GF-D8 (cell line): Measurements from ENCODE around the gene PHTF2.
A peak's percentile ranks its signal among the peaks of the same experiment; 100 is the strongest.

Experiments
- DNase-seq: peaks from one replicate; lab custom pipeline; 2025; lab: John Stamatoyannopoulos, UW

PHTF2 gene

DNA sequence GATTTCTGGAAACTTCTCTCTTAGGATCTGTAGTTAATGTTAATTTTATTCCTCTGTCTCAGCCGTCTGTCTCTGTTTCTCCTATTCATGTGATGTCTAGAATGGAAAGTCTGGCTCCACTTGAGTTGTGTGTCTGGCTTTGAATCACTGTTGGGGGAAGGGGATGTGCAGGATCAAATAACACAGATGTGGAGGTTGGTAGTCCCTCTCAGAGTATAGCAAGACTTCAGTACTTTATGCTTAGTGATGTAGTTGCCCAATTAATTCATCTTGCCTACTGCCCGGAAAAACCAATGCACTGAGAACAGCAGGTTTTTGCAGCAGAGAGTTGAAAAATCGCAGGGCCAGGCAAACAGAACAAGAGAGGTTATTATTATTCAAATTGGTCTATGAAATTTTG lies 79.2 kb downstream of the PHTF2 start:
- no peak for DNase-seq

DNA sequence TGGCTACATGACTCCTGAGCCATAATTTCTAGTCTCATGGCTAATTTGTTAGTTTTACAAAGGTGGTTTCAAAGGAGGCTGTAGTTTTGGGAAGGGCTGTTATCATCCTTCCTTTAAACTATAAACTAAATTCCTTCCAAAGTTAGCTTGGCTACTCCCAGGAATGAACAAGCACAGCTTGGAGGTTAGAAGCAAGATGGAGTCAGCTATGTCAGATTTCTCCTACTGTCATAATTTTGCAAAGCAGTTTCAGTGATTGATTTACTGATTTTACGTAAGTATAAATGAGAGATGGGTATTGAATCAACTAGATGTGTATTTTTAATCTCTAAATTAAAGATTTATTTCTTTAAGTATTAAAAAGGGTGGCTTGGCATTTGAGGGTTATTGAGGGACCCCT lies 79.9 kb downstream of the PHTF2 start:
- DNase-seq = no peak

DNA sequence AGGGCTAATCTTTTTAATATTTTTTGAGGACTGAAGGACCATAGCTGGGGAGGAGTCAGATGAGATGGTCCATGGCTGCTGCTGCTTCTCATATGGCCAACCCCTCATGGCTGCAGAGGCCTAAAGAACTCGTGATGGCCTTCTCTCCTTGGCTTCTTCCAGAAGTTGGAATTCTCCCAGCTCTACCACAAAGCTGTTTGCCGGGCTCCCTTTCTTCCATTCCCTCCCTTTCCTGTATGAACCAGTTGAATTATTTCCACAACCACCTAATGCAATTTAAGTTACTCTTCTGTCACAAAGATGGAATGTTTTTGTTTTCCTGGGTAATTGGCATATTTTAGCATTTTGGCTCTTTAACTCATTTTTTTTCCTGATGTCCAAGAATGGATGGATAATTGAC lies 80.7 kb downstream of the PHTF2 start:
- no peak for DNase-seq

DNA sequence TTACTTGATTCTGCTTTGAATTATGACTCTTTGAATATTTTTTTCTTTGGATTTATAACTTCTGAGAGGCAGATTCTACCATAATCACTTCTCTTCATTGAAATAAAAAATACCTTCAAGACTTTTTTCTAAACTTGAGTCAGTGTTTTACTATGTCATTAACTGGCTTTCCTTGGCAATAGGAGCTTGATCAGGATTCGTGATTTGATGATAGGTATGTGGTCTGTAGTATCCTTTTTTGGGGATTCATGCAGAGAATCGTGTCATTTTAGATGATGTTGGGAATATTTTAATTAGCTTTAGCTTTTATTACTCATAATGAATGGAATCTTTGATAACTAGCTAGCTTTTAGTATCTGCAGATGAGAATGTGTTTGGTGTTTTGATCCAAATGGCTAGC lies 83.3 kb downstream of the PHTF2 start:
- DNase-seq = no peak

DNA sequence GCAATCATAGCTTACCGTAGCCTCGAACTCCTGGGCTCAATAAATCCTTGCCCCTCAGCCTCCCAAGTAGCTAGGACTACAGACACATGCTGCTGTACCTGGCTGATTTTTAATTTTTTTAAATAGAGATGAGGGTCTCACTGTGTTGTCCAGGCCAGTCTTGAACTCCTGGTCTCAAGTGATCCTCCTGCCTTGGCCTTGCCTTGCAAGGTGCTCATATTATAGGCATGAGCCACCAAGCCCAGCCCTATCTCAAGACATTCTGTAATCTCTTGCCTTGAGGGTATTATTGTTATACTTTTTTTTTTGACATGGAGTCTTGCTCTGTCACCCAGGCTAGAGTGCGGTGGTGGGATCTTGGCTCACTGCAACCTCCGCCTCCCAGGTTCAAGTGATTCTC lies 86.6 kb downstream of the PHTF2 start:
- no peak for DNase-seq

DNA sequence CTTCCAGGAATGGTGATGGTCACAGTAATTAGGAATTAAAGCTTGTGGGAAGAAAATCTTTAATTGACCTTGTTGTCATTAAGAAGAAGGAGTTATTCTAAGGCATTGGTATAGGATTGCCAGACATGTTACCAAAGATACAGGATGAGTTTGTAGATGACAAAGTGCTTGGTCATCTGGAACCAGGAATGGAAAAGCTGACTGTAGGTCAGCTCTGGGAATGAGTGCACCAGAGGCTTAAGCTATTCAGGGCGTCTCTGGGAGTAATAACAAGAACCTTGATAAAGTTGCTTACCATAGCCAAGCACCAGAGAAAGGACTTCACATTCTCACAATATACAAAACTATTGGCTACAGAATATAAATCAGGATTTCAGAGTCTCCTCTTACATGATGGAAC lies 89.0 kb downstream of the PHTF2 start:
- no peak for DNase-seq

DNA sequence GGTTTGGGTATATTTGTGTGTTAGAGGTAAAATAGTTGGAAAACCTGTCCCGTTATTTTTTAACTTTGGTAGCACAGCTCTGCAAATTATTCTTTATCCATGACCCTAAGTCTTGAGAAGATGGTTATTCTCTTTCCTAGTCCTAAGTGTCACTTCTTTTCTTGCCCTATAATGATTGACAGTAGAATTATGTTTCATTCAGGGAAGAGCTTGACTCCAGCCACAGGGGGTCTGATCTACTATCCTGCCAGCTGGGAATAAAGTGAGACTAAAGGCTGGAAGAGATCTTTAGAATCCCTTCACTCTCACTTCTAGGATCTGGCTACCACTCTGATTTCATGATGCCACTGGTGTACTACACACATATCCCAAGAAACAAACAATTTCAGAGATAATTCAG lies 90.4 kb downstream of the PHTF2 start:
- DNase-seq = no peak

DNA sequence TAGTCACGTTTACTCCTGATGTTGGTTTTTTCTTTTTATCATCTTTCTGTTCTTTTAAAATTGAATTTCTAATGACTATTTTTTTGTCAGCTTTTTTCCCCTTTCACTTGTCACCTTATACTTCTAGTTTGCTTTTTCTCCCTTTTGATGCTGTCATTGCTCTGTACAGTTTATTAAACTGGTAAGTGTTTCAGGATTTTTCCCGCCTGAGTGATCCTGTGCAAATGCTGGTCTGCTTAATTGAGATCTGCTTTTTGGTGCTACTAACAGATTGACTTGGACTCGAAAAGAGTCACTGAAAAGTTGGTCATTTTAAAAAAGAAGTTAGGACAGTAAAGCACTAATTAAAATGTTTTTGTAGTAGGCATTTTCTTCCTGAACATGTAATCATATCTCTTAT lies 95.2 kb downstream of the PHTF2 start:
- DNase-seq = no peak

DNA sequence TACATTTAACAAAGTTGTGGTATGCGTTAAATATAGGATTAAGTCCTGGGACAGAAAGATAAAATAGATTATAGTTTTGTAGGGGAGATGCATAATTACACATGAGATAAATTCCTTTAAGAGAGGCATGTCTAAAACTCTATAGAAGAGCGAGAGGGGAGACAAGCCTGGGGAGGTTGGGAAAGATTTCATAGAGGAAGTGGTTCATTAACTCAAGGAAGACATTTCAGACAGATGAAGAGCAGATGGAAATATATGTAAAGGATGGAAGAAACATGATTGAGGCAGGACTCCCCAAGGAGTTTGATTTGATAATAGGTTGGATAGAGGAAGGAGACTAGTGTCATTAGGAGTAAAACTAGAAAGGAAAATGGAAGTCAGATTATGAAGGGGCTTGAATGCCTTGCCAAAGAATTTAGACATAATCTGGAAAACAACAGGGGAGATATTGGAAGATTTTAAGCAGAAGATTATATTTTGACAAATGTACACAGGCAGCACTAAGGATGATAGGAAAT lies 96.1 kb downstream of the PHTF2 start:
- DNase-seq = peak; percentile 35

DNA sequence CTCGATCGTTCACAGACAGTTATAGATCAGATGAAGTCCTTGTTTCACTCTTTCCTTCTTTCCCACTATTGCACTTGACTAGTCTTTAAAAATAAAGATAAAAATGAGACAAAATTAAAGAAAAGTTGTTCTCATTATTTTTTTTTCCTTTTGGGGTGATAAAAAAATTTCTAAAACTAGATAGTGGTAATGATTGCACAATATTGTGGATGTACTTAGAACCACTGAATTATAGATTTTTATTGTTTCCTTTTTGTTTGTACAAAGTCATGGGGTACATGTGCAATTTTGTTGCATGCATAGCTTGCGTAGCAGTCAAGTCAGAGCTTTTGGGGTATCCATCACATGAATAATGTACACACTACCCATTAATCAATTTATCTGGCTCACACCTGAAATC lies 97.3 kb downstream of the PHTF2 start:
- no peak for DNase-seq

DNA sequence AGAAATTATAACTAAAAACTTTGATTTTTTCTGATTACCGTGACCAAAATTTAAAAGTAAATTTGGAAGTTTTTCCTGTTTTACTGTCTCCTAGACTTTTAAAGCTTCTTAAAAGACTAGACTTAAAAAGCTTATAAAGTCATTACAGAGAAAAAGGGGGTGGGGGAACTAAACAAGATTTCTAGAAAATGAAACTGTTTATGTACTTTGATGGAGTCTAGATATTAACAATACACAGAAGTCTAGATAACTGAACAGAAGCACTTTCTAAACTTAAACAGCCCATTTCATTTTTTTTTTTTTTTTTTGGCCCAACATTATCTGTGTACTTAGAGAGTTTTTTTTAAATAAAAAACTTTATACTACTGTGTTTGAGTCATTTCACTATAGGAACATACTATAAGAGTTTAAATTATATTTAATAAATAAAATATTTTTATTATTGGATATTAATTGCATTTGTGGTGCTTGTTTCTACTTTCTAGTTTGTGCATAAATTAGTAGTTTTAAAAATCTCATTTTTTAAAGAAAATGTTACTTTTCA lies 98.5 kb downstream of the PHTF2 start:
- no peak for DNase-seq

DNA sequence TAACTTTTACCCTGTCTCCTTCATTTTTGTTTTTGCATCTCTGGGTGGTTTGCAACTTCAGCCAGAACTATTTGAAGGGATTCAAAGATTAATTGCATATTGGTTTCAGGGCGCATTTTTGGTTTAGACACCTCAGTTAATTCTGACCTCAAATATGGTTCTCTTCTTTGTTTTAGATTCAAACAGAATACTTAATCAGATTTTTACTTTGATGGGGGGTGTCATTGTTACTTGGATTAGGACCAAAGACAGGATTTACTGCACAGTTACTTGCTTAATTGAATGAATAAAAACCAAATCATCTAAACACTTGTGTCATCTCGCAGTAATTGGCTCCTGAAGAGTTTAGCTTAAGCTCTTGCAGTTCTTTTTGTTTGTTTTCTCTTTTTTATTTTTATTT lies 100.9 kb downstream of the PHTF2 start:
- DNase-seq = no peak

DNA sequence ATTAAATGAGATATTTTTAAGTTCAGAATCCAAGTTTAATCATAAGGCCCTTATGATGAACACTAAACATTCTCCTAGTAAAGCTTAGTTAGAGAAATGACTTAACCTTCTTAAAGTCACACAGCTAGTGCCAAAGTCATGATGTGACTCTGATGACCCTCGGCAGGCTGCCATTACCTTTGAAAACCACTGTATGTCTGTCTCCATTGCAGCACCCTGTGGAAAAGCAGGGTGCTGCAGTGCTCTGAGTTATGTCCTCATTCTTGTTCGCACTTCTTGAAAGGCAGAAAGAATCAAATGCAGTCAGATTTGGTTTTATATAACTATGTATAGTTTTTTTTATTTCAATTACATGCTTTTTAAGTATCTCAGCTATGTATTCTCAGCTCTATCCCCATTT lies 105.0 kb downstream of the PHTF2 start:
- no peak for DNase-seq

DNA sequence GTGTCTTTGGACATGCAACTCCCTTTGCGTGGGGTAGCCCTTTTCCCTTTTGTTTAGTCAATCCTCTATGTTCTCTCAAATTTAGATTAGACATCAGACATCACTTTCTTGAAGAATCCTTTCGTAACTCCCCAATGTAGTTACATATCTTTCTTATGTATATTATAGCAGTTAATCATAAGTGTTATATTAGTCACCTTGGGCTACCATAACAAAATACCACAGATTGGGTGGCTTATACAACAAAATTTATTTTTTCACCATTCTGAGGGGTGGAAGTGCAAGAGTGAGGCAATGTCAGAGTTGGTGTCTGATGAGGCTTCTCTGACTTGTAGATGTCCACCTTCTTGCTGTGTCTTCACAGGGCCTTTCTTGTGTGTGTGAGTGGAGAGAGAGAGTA lies 105.7 kb downstream of the PHTF2 start:
- no peak for DNase-seq

DNA sequence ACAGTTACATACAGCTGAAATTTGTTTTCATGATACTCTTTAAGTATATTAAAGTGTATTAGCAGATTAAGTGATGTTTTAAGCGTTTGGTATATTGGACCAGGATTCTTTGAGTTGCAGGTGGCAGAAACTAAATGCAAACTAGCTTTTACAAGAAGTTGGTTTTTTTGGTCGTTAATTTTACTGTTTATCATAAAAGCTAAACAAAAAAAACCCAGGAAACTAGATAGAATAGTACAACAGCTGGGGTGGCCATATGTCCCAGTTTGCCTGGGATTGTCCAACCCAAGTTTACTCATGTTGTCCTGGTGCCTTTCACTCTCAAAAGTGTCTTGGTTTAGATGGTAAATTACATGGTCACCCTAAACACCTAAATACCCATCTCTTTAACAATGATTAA lies 108.7 kb downstream of the PHTF2 start:
- no peak for DNase-seq

DNA sequence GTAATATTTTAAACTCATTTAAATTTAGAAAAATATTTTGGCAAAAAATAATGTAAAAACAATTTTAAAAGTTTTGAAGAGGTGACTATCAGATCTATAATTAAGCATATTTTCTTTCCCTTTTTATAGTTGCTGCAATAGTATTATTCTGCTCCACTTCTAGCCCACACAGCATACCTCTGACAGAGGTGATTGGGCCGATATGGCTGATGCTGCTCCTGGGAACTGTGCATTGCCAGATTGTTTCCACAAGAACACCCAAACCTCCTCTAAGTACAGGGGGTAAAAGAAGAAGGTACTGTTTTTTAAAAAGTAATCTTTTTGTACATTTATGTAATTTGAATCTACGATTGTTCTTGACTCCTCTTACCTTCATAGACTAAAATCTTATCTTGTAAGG lies 110.1 kb downstream of the PHTF2 start:
- no peak for DNase-seq

DNA sequence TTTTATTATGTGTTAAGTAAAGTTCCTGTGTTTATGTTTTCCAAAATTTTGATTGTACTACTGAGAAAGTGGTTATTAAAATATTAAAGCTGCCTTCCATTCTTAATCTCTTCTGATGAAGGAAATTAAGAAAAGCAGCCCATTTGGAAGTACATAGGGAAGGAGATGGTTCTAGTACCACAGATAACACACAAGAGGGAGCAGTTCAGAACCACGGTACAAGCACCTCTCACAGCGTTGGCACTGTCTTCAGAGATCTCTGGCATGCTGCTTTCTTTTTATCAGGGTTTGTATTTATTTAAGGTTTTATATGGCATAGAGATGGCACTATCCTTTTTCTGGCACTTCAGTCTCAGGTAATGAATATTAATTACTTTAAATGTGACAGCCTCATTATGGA lies 111.6 kb downstream of the PHTF2 start:
- no peak for DNase-seq

DNA sequence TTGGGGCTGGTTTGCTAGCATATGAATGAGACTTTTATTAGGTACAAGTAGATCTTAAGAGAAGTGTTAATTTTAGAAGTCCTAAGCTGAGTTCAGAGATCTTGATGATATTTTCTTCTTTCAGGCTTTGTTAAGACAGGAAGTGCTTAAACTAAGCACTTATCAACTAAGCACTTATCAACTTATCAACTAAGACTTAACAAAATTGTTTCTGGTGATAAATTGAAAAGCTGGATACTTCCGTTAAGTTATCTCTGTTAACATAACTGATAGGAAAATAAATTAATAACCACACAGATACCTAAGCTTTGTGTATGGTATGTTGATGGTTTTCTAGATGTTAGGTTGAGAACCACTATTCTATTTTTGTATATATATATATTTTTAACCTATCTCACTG lies 113.7 kb downstream of the PHTF2 start:
- no peak for DNase-seq

DNA sequence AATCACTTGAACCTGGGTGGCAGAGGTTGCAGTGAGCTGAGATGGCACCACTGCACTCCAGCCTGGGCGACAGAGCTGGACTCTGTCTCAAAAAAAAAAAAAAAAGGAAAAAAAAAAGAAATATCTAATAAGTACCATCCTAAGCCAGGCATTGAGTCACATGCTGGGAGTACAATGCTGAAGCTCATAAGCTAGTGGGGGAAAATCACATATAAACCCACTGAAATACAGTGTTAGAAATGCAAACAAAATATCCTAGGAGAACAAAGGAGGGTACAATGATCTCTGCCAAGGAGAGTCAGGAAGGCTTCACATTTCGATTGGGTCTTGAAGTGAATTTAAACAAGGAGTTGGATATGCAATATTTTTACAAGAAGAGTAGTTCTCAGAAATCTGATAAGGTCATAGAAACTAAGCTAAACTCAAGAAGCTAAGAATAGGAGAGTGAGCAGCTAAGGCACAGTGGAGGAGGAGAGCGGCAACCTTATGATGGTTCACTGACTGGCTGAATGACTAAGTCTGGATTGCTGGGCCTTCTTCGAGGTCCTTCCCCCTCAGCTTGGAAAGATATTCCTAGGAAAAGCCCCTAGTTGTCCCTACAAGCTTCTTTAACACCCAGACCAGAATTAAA lies 115.5 kb downstream of the PHTF2 start:
- DNase-seq = no peak

DNA sequence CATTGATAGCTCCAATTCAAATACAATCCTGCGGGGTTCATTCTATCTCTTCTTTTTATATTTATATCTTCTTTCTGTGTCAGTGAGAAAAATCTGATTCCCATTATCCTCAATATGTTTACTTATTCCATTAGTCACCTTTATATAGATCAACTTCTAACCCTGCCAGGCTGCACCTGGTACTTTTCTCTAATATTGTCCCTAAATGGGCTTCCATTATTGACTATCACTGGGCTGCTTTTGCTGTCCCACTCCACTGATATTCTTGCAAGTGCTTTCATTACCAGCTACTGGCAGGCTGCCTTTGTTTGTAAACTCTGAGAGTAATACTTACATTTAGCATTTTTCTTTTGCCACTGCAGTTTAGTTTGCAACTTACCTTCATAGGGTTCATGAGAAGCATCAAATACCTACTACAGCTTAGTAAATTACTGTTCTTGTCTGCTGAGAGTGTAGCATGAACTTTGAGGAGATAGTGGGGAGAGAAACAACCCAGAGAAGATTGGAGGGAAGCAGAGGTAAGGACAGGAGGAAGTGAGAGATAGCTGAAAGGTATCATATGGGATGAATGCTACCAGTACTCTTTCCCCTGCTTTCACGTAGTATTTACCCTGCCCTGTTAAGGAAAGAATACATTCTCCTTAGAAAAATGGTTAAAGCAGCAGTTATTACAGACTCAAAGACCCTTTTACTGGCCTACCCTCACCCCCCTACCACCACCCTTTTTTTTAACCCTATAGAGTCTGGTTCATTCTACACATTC lies 119.1 kb downstream of the PHTF2 start:
- DNase-seq = no peak

DNA sequence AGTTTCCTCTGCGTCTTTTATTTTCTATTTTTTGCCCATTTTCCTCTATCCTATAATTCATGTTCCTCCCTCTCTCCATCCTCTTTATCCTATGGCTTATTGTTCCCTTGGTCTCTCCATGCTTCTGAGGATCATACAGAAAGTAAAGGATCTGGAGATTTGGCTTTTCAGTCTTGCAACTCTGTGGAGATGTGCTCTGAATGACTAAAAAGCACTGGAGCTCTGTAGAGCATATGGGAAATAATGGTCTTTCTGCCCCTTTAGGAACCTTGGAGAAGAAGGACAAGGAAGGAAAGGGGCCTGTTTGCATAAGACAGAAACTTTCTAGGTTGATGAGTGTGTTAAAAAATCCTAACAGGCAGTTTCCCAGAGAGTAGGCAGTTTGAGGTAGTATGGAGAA lies 120.1 kb downstream of the PHTF2 start:
- no peak for DNase-seq

DNA sequence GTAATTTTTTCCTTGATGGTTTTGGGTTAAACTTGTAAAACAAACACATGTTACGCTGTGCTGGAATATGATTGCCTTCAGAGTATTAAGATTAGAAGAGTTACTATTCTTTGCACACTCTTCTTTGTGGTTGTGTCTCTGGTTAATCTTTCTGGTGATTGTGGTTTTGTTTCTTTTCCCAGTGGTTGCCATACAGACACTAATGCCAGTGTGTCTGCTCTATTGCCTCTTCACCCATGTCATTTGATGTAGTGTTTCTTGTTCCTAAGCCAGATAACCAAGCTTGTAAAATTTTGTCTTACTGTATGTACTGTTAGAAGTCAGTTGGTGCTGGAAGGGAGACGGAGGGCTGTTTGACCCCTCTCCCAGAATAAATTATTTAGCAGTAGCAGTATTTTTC lies 124.8 kb downstream of the PHTF2 start:
- no peak for DNase-seq

DNA sequence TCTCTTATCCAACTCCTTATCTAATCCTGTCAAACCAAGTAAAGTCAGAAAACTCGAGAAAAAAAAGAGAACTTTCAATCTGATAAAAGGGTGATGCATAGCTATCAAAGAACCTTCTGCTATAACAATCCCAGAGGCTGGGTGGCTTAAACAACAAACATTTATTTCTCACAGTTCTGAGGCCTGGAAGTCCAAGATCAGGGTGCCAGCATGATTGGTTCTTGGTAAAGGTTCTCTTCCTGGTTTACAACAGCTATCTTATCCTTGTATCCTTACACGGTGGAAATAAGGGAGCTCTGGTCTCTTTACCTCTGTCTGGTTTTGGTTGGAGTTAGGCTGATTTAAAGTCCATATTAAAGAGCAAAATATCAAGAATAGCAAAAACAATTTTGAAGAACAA lies 131.9 kb downstream of the PHTF2 start:
- DNase-seq = no peak

DNA sequence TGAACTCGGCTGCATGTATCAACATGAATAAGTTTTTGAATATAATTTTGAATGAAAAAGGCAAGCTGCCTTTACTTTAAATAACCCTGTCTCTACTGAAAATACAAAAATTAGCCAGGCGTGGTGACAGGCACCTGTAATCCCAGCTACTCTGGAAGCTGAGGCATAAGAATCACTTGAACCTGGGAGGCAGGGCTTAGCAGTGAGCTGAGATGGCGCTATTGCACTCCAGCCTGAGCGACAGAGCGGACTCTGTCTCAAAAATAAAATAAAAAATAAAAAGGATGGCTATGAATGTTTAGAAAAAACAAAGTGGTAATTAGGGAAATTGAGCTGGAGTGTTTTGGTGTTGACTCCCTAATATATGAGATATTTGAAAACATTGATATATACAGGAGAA lies 133.3 kb downstream of the PHTF2 start:
- DNase-seq = no peak
